Measurements from ENCODE around the gene RHO. TPM values are rescaled to one million over a fixed set of nuclear protein-coding genes. Genes with fewer than 3 reads are reported as not detected.
A peak's percentile ranks its signal among the peaks of the same experiment; 100 is the strongest.

RHO gene
- total RNA-seq, 4 donors from 2014 or later, result not detected

DNA sequence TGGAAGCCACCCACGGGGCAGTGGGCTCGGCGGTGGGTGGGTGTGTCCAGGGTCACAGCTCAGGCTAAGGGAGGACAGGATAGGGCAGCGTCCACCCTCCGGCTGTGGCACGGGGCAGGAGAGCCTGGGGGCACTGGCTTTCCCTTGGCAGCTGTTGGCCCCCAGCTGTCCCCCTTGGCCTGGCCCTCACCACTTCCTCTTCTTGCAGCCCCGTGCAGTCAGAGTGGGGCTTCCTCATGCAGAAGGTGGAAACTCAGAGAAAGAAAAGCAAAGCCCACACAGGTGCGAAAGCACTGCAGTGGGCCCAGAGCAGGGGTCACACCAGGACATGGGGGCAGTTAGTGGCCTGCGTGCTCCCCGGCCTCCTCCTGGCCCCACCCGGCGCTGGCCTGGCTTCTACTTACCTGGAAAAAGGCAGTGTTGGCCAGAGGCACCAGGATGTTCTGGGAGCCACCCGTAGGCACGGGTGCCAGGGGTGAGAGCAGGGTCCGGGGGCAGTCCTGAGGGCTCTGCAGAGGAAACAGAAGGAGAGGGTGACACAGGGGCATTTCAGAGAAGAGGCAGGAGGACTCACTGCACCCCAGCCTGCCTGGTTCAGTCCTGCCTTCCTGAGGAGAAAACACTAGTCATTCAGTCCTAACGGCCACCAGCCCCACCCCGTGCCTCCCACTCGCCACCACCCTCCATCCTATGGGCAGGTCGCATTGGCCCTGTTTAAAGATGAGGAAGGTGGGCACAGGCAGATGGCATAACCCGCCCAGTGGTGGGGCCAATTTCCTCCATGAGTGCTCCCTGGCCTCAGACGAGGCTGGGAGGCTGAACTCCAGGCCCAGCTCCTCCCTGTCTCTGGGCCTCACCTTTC lies 49.7 kb downstream of the RHO start:
- no peak for DNase-seq (ENCODE audit: low spot score in 2 of 2)
- no peak for TF ChIP-seq EP300 (IDR thresholded peaks at IDR 0.05)
- TF ChIP-seq, protein P1, sequence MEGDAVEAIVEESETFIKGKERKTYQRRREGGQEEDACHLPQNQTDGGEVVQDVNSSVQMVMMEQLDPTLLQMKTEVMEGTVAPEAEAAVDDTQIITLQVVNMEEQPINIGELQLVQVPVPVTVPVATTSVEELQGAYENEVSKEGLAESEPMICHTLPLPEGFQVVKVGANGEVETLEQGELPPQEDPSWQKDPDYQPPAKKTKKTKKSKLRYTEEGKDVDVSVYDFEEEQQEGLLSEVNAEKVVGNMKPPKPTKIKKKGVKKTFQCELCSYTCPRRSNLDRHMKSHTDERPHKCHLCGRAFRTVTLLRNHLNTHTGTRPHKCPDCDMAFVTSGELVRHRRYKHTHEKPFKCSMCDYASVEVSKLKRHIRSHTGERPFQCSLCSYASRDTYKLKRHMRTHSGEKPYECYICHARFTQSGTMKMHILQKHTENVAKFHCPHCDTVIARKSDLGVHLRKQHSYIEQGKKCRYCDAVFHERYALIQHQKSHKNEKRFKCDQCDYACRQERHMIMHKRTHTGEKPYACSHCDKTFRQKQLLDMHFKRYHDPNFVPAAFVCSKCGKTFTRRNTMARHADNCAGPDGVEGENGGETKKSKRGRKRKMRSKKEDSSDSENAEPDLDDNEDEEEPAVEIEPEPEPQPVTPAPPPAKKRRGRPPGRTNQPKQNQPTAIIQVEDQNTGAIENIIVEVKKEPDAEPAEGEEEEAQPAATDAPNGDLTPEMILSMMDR (IDR thresholded peaks at IDR 0.05), result no peak
- no peak for TF ChIP-seq POLR2A (IDR thresholded peaks at IDR 0.05)
- TF ChIP-seq POLR2AphosphoS5 (IDR thresholded peaks at IDR 0.05), result no peak
- Histone ChIP-seq H3K9me3 (no peaks in the 10 kb centered on the region), H3K4me1 (peaks cover 34% of the 10 kb centered on the region), H3K4me3 (no peak overlapping the region), H3K27me3 (no peaks in the 10 kb centered on the region), H3K27ac (peak overlapping the region; percentile 74), H3K36me3 (peaks cover 55% of the 10 kb centered on the region)
- WGBS, result 73% methylated on average over 14 of the region's 21 CpGs

DNA sequence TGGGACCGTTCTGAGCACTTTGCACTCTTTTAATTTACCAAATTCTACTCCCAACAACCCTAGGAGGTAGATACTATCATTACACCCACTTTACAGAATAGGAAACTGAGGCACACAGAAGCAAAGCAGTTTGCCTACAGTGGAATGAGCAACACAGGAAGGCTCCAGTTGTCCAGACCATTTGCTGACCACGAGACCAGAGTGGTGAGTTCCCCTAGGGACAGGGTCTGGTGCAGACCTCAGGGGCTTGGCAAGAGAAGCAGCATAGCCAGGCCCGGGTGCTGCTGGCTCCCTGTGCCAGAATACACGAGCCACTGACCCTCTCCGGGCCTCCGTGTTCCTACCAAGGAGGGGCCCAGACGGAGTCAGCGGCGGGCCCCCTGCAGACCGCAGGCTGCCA lies 51.6 kb downstream of the RHO start:
- H3K4me3 ChIP-seq, result no peak overlapping the region
- H3K27me3 ChIP-seq, result no peaks in the 10 kb centered on the region
- no peak for DNase-seq (ENCODE audit: low spot score in 2 of 2)
- H3K9me3 ChIP-seq, result no peaks in the 10 kb centered on the region
- no peak overlapping the region for H3K27ac ChIP-seq
- peaks cover 34% of the 10 kb centered on the region for H3K4me1 ChIP-seq
- TF ChIP-seq EP300 (IDR thresholded peaks at IDR 0.05) (no peak), POLR2A (IDR thresholded peaks at IDR 0.05) (no peak), POLR2AphosphoS5 (IDR thresholded peaks at IDR 0.05) (no peak)
- TF ChIP-seq, protein P1 (IDR thresholded peaks at IDR 0.05), result no peak
- WGBS, result 84% methylated on average over 3 of the region's 10 CpGs
- peaks cover 55% of the 10 kb centered on the region for H3K36me3 ChIP-seq

DNA sequence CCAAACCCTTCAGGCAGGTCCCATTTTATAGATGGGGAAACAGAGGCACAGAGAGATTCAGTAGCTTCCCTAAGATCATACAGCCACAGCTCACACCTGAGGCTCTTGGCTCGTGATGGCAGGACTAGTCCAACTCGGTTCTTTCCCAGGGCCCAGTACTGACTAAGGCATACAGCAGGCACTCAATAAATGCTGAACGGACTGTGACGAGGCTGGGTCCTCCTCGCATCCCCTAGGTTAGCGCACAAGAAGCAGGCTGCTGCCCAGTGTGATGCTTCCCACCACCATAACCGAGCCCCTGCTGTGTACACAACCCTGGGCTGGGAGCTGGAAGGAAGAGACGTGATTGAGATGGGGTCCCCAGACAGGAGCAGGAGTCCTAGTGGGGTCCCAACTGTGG lies 53.2 kb downstream of the RHO start:
- peaks cover 28% of the 10 kb centered on the region for H3K4me1 ChIP-seq
- TF ChIP-seq POLR2A (IDR thresholded peaks at IDR 0.05) (no peak), POLR2AphosphoS5 (IDR thresholded peaks at IDR 0.05) (no peak), EP300 (IDR thresholded peaks at IDR 0.05) (no peak)
- TF ChIP-seq, protein P1 (IDR thresholded peaks at IDR 0.05), result no peak
- H3K27me3 ChIP-seq, result no peaks in the 10 kb centered on the region
- H3K9me3 ChIP-seq, result no peaks in the 10 kb centered on the region
- H3K27ac ChIP-seq, result no peak overlapping the region
- WGBS, result 88% methylated on average over 5 of the region's 8 CpGs
- no peak overlapping the region for H3K4me3 ChIP-seq
- peaks cover 59% of the 10 kb centered on the region for H3K36me3 ChIP-seq
- DNase-seq (ENCODE audit: low spot score in 2 of 2), result no peak

DNA sequence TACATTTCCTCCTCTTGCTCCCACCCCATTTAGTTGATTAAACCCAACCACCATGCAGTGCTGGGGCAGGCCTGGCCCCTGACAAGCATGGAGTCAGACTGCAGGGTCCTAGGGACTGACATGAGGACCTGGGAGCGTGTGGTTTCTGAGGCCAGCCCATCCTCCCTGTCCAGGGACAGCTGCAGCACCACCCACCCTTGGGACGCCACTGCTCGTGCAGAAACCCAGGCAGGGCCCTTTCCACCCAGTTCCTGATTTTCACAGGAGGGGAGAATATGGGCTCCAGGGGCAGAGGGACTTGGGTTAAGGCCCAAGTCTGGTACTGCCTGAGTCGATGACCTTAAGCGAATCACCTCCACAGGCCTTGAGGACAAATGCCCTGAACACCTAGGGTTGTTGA lies 54.4 kb downstream of the RHO start:
- TF ChIP-seq, protein P1 (IDR thresholded peaks at IDR 0.05), result no peak
- no peak for TF ChIP-seq POLR2AphosphoS5 (IDR thresholded peaks at IDR 0.05)
- TF ChIP-seq POLR2A (IDR thresholded peaks at IDR 0.05), result no peak
- TF ChIP-seq EP300 (IDR thresholded peaks at IDR 0.05), result no peak
- peaks cover 28% of the 10 kb centered on the region for H3K4me1 ChIP-seq
- peaks cover 55% of the 10 kb centered on the region for H3K36me3 ChIP-seq
- no peak overlapping the region for H3K4me3 ChIP-seq
- H3K27me3 ChIP-seq, result no peaks in the 10 kb centered on the region
- DNase-seq (ENCODE audit: low spot score in 2 of 2), result no peak
- no peak overlapping the region for H3K27ac ChIP-seq
- H3K9me3 ChIP-seq, result no peaks in the 10 kb centered on the region
- WGBS, result 78% methylated on average over 4 of the region's 5 CpGs

DNA sequence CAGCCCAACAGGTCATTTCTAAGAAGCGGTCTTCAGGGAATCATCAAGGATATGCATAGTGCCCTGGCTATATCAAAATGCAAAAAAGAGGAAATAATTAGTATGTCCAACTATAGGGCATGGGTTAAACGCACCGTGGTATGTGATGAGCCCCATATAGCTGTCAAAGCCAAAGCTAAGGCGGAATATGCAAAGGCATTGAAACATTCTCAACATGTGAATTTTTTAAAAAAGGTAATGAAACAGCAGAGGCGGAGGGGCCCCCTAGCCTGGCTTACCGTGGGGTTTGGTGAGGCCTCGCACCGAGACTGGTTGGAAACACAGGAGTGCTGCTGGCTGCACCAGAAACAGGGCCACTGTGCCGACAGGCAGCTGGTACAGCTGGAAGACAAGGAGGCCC lies 54.9 kb downstream of the RHO start:
- TF ChIP-seq POLR2A (IDR thresholded peaks at IDR 0.05) (no peak), POLR2AphosphoS5 (IDR thresholded peaks at IDR 0.05) (no peak), EP300 (IDR thresholded peaks at IDR 0.05) (no peak)
- TF ChIP-seq, protein P1 (IDR thresholded peaks at IDR 0.05), result no peak
- Histone ChIP-seq H3K4me3 (no peak overlapping the region), H3K36me3 (peaks cover 52% of the 10 kb centered on the region), H3K4me1 (peaks cover 26% of the 10 kb centered on the region), H3K27ac (no peak overlapping the region), H3K27me3 (no peaks in the 10 kb centered on the region), H3K9me3 (no peaks in the 10 kb centered on the region)
- 88% methylated on average over 9 of the region's 9 CpGs for WGBS
- no peak for DNase-seq (ENCODE audit: low spot score in 2 of 2)
